Activated naive CD4-positive, alpha-beta T cell treated with anti-CD3 and anti-CD28 coated beads, Interleukin-2, amount 50 U/mL, for 24 hours (primary cell): Measurements from ENCODE around the gene IRX6.

Experiments used
- H3K27ac Mint-ChIP-seq: one replicate; pipeline ENCODE4 v1.8.0; 2021; ENCODE audit warnings: mild to moderate bottlenecking, mixed read lengths
- H3K27me3 Mint-ChIP-seq: one replicate; pipeline ENCODE4 v1.8.0; 2021; ENCODE audit warnings: mixed read lengths
- H3K36me3 Mint-ChIP-seq: one replicate; pipeline ENCODE4 v1.8.0; 2021; ENCODE audit warnings: mixed read lengths
- H3K4me1 Mint-ChIP-seq: one replicate; pipeline ENCODE4 v1.8.0; 2021; ENCODE audit warnings: mixed read lengths
- H3K4me3 Mint-ChIP-seq: one replicate; pipeline ENCODE4 v1.8.0; 2021; ENCODE audit warnings: mild to moderate bottlenecking, mixed read lengths
- H3K9me3 Mint-ChIP-seq: one replicate; pipeline ENCODE4 v1.8.0; 2021; ENCODE audit warnings: mixed read lengths

The IRX6 gene

DNA sequence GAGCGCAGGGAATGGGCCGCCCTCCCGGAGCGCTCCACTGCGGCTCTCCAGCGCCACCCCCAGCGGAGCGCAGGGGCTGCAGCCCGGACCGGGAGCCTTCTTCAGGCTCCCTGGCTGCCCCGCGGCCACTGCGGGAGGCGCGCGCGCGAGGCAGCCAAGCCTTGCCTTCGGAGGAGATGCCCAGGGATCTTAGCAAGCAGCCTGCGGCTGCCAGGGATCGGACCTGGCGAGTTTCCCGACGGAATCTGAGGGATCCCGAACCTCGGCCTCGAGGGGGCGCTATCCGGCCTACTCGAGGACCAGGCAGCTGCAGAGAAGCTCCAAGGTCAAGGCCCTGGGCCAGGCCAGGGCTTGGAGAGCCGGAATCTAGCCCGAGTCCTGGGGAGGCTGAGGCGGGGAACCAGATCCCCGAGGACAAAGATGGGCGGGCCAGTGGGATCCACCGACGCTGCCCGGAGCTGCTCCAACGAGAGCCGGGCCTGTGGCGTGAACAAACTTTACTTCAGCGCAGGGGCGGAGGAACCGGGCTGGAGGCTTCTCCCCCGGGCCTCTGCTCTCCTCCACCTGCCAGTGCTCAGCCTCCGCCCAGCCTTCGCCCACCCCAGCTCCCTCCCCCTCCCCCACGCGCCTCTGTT is at the start of gene IRX6:
Gene IRX6, plus strand, starts transcription at position 567 of the 635 bp plus-strand sequence. CDS start 889 bp downstream, outside the sequence.
- H3K36me3 Mint-ChIP-seq = no peaks in the 10 kb centered on the region
- peaks cover 27% of the 10 kb centered on the region for H3K27me3 Mint-ChIP-seq
- no peaks in the 10 kb centered on the region for H3K4me1 Mint-ChIP-seq
- H3K27ac Mint-ChIP-seq = no peak within 1 kb of the TSS
- no peaks in the 10 kb centered on the region for H3K9me3 Mint-ChIP-seq
- H3K4me3 Mint-ChIP-seq = no peak within 1 kb of the TSS

- H3K36me3 Mint-ChIP-seq = no peaks in the 10 kb centered on the region
- no peaks in the 10 kb centered on the region for H3K4me1 Mint-ChIP-seq
- H3K9me3 Mint-ChIP-seq = no peaks in the 10 kb centered on the region
These were observed 49.6 kb upstream of the IRX6 start for GRCh38 chr16:55274391-55274790.

DNA sequence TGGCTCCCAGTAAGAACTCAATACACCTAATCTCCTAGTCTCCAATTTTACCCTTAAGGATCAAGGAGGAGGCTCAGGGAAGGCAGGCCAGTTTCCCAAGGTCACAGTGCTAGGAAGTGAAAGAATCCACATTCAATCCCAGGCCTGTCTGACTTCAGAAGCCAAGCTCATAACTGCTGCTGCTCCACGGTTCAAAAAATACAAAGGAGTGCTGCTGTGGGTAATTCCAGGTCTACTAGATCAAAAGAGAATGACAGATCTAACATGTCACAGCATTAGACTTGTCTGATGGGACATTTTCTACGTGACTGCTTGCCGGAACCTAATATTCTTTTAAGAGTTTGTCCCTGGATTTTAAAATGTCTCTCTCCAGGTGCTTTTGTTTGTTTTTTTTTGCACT is 48.8 kb upstream of the IRX6 start:
- no peaks in the 10 kb centered on the region for H3K4me1 Mint-ChIP-seq
- H3K36me3 Mint-ChIP-seq = no peaks in the 10 kb centered on the region
- no peak overlapping the region for H3K4me3 Mint-ChIP-seq
- H3K9me3 Mint-ChIP-seq = no peaks in the 10 kb centered on the region
- H3K27ac Mint-ChIP-seq = no peak overlapping the region
- H3K27me3 Mint-ChIP-seq = no peaks in the 10 kb centered on the region

More at GRCh38 chr16:55274391-55274790, 49.6 kb upstream of the IRX6 start:
- H3K27me3 Mint-ChIP-seq = no peaks in the 10 kb centered on the region
- no peak overlapping the region for H3K4me3 Mint-ChIP-seq
- no peak overlapping the region for H3K27ac Mint-ChIP-seq

DNA sequence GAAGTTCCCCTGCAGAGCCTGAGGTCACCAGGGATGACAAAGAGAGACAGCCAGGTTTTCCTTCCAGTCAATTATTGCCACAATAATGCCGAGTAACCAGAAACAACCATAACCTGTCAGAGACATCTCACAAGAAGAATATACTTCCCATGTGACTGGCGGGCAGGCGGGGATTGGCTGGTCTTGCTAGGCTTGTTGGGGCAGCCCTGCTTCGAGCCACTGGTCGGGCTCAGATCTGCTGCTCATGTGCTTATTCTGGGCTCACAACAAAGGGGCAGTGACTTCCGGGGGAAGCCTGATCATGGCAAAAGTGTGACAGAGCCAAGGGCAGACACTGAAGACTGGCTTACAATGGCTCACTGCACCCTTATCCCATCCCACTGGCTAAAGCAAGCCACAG is 48.1 kb upstream of the IRX6 start:
- H3K9me3 Mint-ChIP-seq = no peaks in the 10 kb centered on the region
- H3K4me1 Mint-ChIP-seq = no peaks in the 10 kb centered on the region
- H3K4me3 Mint-ChIP-seq = no peak overlapping the region
- H3K27me3 Mint-ChIP-seq = no peaks in the 10 kb centered on the region
- H3K36me3 Mint-ChIP-seq = no peaks in the 10 kb centered on the region
- H3K27ac Mint-ChIP-seq = no peak overlapping the region

DNA sequence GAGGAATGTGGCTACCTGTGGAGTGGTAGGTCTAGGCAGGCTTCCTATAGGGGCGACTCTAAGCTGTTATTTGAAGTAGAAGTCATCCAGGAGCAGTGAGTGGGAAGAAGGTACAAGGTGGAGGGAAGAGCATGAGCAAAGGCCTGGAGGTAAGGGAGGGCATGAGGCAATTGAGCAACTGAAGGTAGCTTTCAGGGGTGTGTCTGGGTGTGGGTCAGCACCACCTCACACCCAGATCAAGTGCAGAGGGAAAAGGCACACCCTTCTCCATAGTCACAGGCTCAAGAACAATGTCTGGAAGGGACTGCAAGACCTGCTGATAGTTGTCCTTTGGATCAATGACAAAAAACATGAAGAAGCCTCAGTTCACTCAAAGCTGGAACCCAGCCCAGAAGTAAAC is 46.5 kb upstream of the IRX6 start:
- H3K27me3 Mint-ChIP-seq = peaks cover 4% of the 10 kb centered on the region
- H3K36me3 Mint-ChIP-seq = no peaks in the 10 kb centered on the region
- H3K9me3 Mint-ChIP-seq = no peaks in the 10 kb centered on the region
- H3K4me1 Mint-ChIP-seq = no peaks in the 10 kb centered on the region
- H3K4me3 Mint-ChIP-seq = no peak overlapping the region
- no peak overlapping the region for H3K27ac Mint-ChIP-seq

DNA sequence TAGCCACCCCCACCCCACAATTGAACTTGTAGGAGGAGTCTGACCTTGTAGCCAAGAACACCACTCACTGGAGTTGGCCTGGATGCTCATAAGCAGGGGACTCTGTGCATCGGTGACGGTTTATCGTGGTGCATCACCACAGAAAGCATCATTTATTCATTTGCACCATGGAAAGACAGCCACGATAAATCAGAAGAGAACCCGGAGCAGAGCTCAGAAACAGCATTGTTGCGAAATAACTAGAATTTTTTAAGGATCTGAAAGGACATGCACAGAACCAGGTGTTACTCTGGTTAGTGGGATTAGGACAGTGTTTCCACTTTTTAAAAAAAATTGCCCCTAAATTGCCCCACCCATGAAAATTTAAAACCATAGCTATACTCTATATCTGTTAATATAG is 44.4 kb upstream of the IRX6 start:
- Mint-ChIP-seq H3K27me3 (peaks cover 4% of the 10 kb centered on the region), H3K4me3 (no peak overlapping the region), H3K4me1 (no peaks in the 10 kb centered on the region), H3K27ac (no peak overlapping the region), H3K36me3 (no peaks in the 10 kb centered on the region), H3K9me3 (no peaks in the 10 kb centered on the region)

- Mint-ChIP-seq H3K27me3 (peaks cover 4% of the 10 kb centered on the region), H3K4me1 (no peaks in the 10 kb centered on the region), H3K27ac (no peak overlapping the region), H3K9me3 (no peaks in the 10 kb centered on the region), H3K4me3 (no peak overlapping the region), H3K36me3 (no peaks in the 10 kb centered on the region)
These were observed 43.4 kb upstream of the IRX6 start for GRCh38 chr16:55280587-55280986.

DNA sequence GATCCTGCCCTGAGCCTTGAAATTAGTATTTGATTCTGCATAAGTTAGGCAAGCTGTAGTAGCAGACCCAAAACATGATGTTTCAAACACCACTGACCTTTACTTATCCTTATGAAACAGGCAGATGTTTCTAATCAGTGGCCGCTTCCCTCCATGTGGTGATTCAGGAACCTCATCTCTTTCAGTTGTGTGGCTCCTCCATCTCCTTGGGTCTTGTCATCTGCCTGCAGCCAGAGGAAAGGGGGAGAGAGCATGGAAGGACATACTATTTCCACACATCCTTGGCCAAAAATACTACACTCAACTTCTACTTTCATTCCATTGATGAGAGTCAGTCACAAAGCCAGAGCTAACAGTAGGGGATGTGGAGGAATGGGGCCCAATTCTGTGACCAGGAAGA is 41.6 kb upstream of the IRX6 start:
- Mint-ChIP-seq H3K36me3 (no peaks in the 10 kb centered on the region), H3K4me3 (no peak overlapping the region), H3K9me3 (peaks cover 7% of the 10 kb centered on the region), H3K27ac (no peak overlapping the region), H3K27me3 (peaks cover 4% of the 10 kb centered on the region), H3K4me1 (no peaks in the 10 kb centered on the region)

DNA sequence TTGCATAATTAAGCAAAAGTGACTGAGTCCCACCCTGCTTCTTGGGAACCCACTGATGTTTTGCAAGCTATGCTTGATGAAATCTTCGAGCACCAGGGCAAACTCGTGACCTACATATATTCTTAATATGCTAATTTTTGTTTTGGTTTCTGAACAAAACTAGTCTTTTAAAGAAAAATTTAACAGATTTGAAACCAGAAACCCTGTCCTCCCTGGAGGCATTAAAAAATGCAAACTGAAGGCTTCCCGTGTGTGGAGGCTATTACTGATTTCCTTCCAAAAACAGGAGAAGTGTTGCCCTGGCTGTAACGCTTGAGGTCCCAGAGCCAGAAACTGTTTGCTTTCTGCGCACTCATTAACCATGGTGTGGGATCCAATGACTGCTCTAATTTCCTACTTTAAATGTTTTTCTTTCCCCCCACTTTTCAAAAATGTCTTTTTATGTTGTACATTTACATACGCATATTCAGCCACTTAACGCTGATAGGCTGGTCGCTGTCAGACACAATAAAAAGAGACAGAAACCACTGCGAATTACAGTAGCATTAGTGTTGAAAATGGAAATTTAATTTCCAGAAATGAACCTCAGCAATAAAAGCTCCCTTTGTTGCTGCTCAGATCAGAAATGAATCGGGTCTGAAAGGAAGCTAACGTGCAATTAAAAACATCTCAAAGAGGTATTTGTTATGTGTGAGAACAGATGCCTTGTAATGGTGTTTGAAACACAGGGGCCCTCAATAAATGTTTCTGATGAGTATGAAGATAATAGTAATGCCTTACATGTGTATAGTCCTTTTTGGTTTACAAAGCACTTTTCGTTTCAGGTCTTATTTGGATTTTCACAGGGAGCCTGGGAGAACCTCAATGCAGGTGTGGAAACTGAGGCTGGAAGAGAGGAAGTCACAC is 39.9 kb upstream of the IRX6 start:
- H3K4me3 Mint-ChIP-seq = no peak overlapping the region
- peaks cover 4% of the 10 kb centered on the region for H3K27me3 Mint-ChIP-seq
- no peaks in the 10 kb centered on the region for H3K36me3 Mint-ChIP-seq
- no peak overlapping the region for H3K27ac Mint-ChIP-seq
- no peaks in the 10 kb centered on the region for H3K4me1 Mint-ChIP-seq
- peaks cover 8% of the 10 kb centered on the region for H3K9me3 Mint-ChIP-seq

DNA sequence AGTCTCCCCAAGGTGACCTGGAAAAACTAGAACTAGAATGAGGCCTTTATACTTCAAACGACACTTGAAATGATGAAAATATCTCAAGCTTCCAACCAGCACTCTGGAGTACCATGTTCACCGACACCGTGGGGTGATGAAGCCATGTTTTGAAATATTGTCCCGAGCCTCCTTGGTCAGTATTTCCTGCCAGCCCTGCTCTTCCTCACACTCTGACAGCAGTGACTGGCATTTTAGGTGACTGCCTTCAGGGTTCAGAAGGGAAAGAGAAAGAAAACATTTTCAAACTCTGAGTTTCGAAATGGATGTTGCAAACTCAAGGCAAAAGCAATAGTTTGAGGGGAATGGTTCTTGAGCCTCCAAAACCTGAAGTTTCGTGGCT is 39.3 kb upstream of the IRX6 start:
- Mint-ChIP-seq H3K4me1 (no peaks in the 10 kb centered on the region), H3K27ac (no peak overlapping the region), H3K9me3 (peaks cover 8% of the 10 kb centered on the region), H3K4me3 (no peak overlapping the region), H3K36me3 (no peaks in the 10 kb centered on the region), H3K27me3 (peaks cover 6% of the 10 kb centered on the region)

GRCh38 chr16:55285586-55285985 is 38.4 kb upstream of the IRX6 start:
- Mint-ChIP-seq H3K4me3 (no peak overlapping the region), H3K9me3 (peaks cover 8% of the 10 kb centered on the region), H3K27me3 (peaks cover 6% of the 10 kb centered on the region), H3K27ac (no peak overlapping the region), H3K4me1 (no peaks in the 10 kb centered on the region), H3K36me3 (no peaks in the 10 kb centered on the region)

GRCh38 chr16:55289353-55289752 is 34.6 kb upstream of the IRX6 start:
- H3K4me3 Mint-ChIP-seq = no peak overlapping the region
- no peak overlapping the region for H3K27ac Mint-ChIP-seq
- peaks cover 9% of the 10 kb centered on the region for H3K27me3 Mint-ChIP-seq
- no peaks in the 10 kb centered on the region for H3K4me1 Mint-ChIP-seq
- peaks cover 8% of the 10 kb centered on the region for H3K9me3 Mint-ChIP-seq
- no peaks in the 10 kb centered on the region for H3K36me3 Mint-ChIP-seq

- H3K27ac Mint-ChIP-seq = no peak overlapping the region
- H3K4me3 Mint-ChIP-seq = no peak overlapping the region
- no peaks in the 10 kb centered on the region for H3K36me3 Mint-ChIP-seq
- no peaks in the 10 kb centered on the region for H3K4me1 Mint-ChIP-seq
- peaks cover 9% of the 10 kb centered on the region for H3K27me3 Mint-ChIP-seq
- H3K9me3 Mint-ChIP-seq = peaks cover 7% of the 10 kb centered on the region
These were observed 32.2 kb upstream of the IRX6 start for GRCh38 chr16:55291847-55292246.

GRCh38 chr16:55292491-55292890 is 31.5 kb upstream of the IRX6 start:
- no peak overlapping the region for H3K4me3 Mint-ChIP-seq
- no peaks in the 10 kb centered on the region for H3K4me1 Mint-ChIP-seq
- no peak overlapping the region for H3K27ac Mint-ChIP-seq
- no peaks in the 10 kb centered on the region for H3K36me3 Mint-ChIP-seq
- H3K27me3 Mint-ChIP-seq = peaks cover 9% of the 10 kb centered on the region
- H3K9me3 Mint-ChIP-seq = peaks cover 3% of the 10 kb centered on the region

DNA sequence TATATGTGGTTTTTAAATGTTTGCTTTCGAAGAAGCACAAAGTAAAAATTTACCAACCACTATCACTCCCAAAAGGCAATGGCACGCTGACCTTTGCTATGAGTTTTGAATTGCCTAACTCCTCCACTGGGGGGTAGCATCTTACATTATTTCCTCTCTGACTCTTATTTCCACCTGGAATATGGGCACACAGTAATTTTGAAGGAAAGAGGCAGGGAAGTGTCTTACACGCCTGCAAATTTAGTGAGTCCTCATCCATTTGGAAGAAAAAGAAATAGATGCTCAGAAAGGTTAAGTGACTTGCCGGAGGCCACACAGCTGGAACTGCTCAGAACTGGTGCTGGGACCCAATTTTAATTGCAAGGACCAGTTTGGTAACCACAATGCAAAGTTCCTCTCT is 29.9 kb upstream of the IRX6 start:
- H3K4me1 Mint-ChIP-seq = no peaks in the 10 kb centered on the region
- peaks cover 10% of the 10 kb centered on the region for H3K27me3 Mint-ChIP-seq
- no peak overlapping the region for H3K4me3 Mint-ChIP-seq
- H3K9me3 Mint-ChIP-seq = peaks cover 5% of the 10 kb centered on the region
- H3K36me3 Mint-ChIP-seq = no peaks in the 10 kb centered on the region
- no peak overlapping the region for H3K27ac Mint-ChIP-seq

GRCh38 chr16:55294931-55295342 is 29.1 kb upstream of the IRX6 start:
- Mint-ChIP-seq H3K4me3 (no peak overlapping the region), H3K36me3 (no peaks in the 10 kb centered on the region), H3K27me3 (peaks cover 9% of the 10 kb centered on the region), H3K27ac (no peak overlapping the region), H3K4me1 (no peaks in the 10 kb centered on the region), H3K9me3 (peaks cover 5% of the 10 kb centered on the region)
